Esophagus (tissue), 2 donors: ENCODE data around the gene EHBP1L1. TPM values are rescaled to one million over a fixed set of nuclear protein-coding genes. Genes with fewer than 3 reads are reported as not detected.
A peak's percentile ranks its signal among the peaks of the same experiment; 100 is the strongest.

Experiments used
- H3K27ac ChIP-seq, 2 donors: one replicate each; pipeline ENCODE4 v1.5.1; 2013; ENCODE audit warnings: low read depth in 2 of 2, mild to moderate bottlenecking in 2 of 2, inconsistent platforms in 1 of 2, low read length in 1 of 2, moderate library complexity in 1 of 2
- H3K27me3 ChIP-seq, 2 donors: one replicate each; pipeline ENCODE4 v1.6.1; 2013; ENCODE audit warnings: low read length in 2 of 2, control low read depth in 1 of 2, mild to moderate bottlenecking in 1 of 2; ENCODE audit not compliant: insufficient read depth in 2 of 2, control insufficient read depth in 1 of 2
- H3K36me3 ChIP-seq, 2 donors: one replicate each; pipeline ENCODE4 v1.6.1; 2013; ENCODE audit warnings: low read length in 1 of 2; ENCODE audit not compliant: control insufficient read depth in 2 of 2, insufficient read depth in 2 of 2
- H3K4me1 ChIP-seq, 2 donors: one replicate each; pipeline ENCODE4 v1.6.1; 2013; ENCODE audit warnings: low read length in 1 of 2; ENCODE audit not compliant: control insufficient read depth in 2 of 2, insufficient read depth in 2 of 2
- H3K4me3 ChIP-seq, 2 donors: one replicate each; pipeline ENCODE4 v1.5.1; 2013; ENCODE audit warnings: low read length in 2 of 2, mild to moderate bottlenecking in 2 of 2, low read depth in 1 of 2, moderate library complexity in 1 of 2
- H3K9me3 ChIP-seq, 2 donors: one replicate each; pipeline ENCODE4 v1.6.1; 2013; ENCODE audit warnings: mild to moderate bottlenecking in 2 of 2, low read depth in 1 of 2, low read length in 1 of 2, moderate library complexity in 1 of 2; ENCODE audit not compliant: control insufficient read depth in 2 of 2, insufficient read depth in 1 of 2
- WGBS, 2 donors: extraction: QIAGEN DNeasy Blood & Tissue Kit; methylation state at CpG; one replicate each; pipeline ENCODE4 v1.1.7; 2013; 5-methylcytosine and 5-hydroxymethylcytosine counted together
- polyA plus RNA-seq, 2 donors: library from polyadenylated mRNA; stranded (reverse); fragments of 200-250 nt; gene quantifications; one replicate each; pipeline ENCODE4 v1.2.3, GENCODE V29; 2013
- donor health status: healthy with polysubstance abuse.
- donor health status: Bipolar disorder and iron deficiency.

EHBP1L1 gene
- polyA plus RNA-seq: 10 to 100 TPM; 54.4 to 61.6 TPM

- peaks cover 6 to 23% of the 10 kb centered on the region in 2 donors for H3K36me3 ChIP-seq
- H3K4me1 ChIP-seq: peaks cover 2 to 39% of the 10 kb centered on the region in 2 donors
- no peaks in the 10 kb centered on the region for H3K27me3 ChIP-seq
- peak within 1 kb of the TSS; percentile 71 to 74 for H3K4me3 ChIP-seq
- peak within 1 kb of the TSS; percentile 97 to 98 for H3K27ac ChIP-seq
- WGBS, 2 donors: 1 to 3% methylated on average over 26 to 69 of the region's 69 CpGs
- no peaks in the 10 kb centered on the region for H3K9me3 ChIP-seq
These were observed at the start of gene EHBP1L1 for GRCh38 chr11:65575568-65576231. EHBP1L1 (plus strand) TSS chr11:65576053; CDS start chr11:65576303, 250 bp downstream.

GRCh38 chr11:65526744-65527143 lies 49.1 kb upstream of the EHBP1L1 start:
- Histone ChIP-seq H3K4me3 (no peak overlapping the region), H3K36me3 (peaks cover 6 to 36% of the 10 kb centered on the region in 2 donors), H3K27me3 (no peaks in the 10 kb centered on the region), H3K27ac (no peak overlapping the region), H3K9me3 (no peaks in the 10 kb centered on the region), H3K4me1 (peaks cover 4 to 13% of the 10 kb centered on the region in 2 donors)
- 90 to 92% methylated on average over 8 of the region's 8 CpGs for WGBS, 2 donors

- Histone ChIP-seq H3K36me3 (peaks cover 10 to 51% of the 10 kb centered on the region in 2 donors), H3K27me3 (no peaks in the 10 kb centered on the region), H3K27ac (no peak overlapping the region), H3K4me1 (peaks cover 4 to 13% of the 10 kb centered on the region in 2 donors), H3K4me3 (no peak overlapping the region), H3K9me3 (no peaks in the 10 kb centered on the region)
- 85 to 92% methylated on average over 12 of the region's 12 CpGs for WGBS, 2 donors
These were observed 47.0 kb upstream of the EHBP1L1 start for GRCh38 chr11:65528819-65529350.

GRCh38 chr11:65529475-65530156 lies 46.2 kb upstream of the EHBP1L1 start:
- Histone ChIP-seq H3K27ac (no peak overlapping the region), H3K27me3 (no peaks in the 10 kb centered on the region), H3K9me3 (no peaks in the 10 kb centered on the region), H3K4me3 (no peak overlapping the region), H3K36me3 (peaks cover 10 to 51% of the 10 kb centered on the region in 2 donors), H3K4me1 (peaks cover 4 to 10% of the 10 kb centered on the region in 2 donors)
- WGBS, 2 donors: 77 to 81% methylated on average over 10 of the region's 10 CpGs

GRCh38 chr11:65530157-65530496 lies 45.7 kb upstream of the EHBP1L1 start:
- no peaks in the 10 kb centered on the region for H3K9me3 ChIP-seq
- H3K4me1 ChIP-seq: peaks cover 4 to 10% of the 10 kb centered on the region in 2 donors
- H3K4me3 ChIP-seq: no peak overlapping the region
- peaks cover 10 to 53% of the 10 kb centered on the region in 2 donors for H3K36me3 ChIP-seq
- 85 to 87% methylated on average over 5 of the region's 5 CpGs for WGBS, 2 donors
- H3K27ac ChIP-seq: no peak overlapping the region
- H3K27me3 ChIP-seq: no peaks in the 10 kb centered on the region

- H3K36me3 ChIP-seq: peaks cover 13 to 63% of the 10 kb centered on the region in 2 donors
- H3K4me3 ChIP-seq: no peak overlapping the region
- 83% methylated on average over 15 of the region's 15 CpGs for WGBS, 2 donors
These were observed 43.3 kb upstream of the EHBP1L1 start for GRCh38 chr11:65532388-65533064.

GRCh38 chr11:65535102-65535501 lies 40.8 kb upstream of the EHBP1L1 start:
- H3K9me3 ChIP-seq: no peaks in the 10 kb centered on the region
- H3K27me3 ChIP-seq: no peaks in the 10 kb centered on the region
- peaks cover 0 to 7% of the 10 kb centered on the region in 2 donors for H3K4me1 ChIP-seq
- WGBS, 2 donors: 81 to 90% methylated on average over 9 of the region's 9 CpGs
- H3K27ac ChIP-seq: no peak overlapping the region
- peaks cover 15 to 62% of the 10 kb centered on the region in 2 donors for H3K36me3 ChIP-seq
- no peak overlapping the region for H3K4me3 ChIP-seq

More at GRCh38 chr11:65532388-65533064, 43.3 kb upstream of the EHBP1L1 start:
- no peaks in the 10 kb centered on the region for H3K27me3 ChIP-seq
- no peaks in the 10 kb centered on the region for H3K4me1 ChIP-seq
- H3K9me3 ChIP-seq: no peaks in the 10 kb centered on the region
- no peak overlapping the region for H3K27ac ChIP-seq

- no peak overlapping the region for H3K27ac ChIP-seq
- no peaks in the 10 kb centered on the region for H3K27me3 ChIP-seq
- H3K4me1 ChIP-seq: peaks cover 0 to 17% of the 10 kb centered on the region in 2 donors
- 80 to 90% methylated on average over 12 of the region's 12 CpGs for WGBS, 2 donors
- peaks cover 10 to 46% of the 10 kb centered on the region in 2 donors for H3K36me3 ChIP-seq
- no peak overlapping the region for H3K4me3 ChIP-seq
- no peaks in the 10 kb centered on the region for H3K9me3 ChIP-seq
These were observed 39.2 kb upstream of the EHBP1L1 start for GRCh38 chr11:65536412-65537295.

- H3K27ac ChIP-seq: peak overlapping the region in 1 of 2 donors; percentile 5
- peaks cover 8 to 43% of the 10 kb centered on the region in 2 donors for H3K36me3 ChIP-seq
- no peak overlapping the region for H3K4me3 ChIP-seq
- WGBS, 2 donors: 90 to 93% methylated on average over 2 of the region's 2 CpGs
- peaks cover 0 to 21% of the 10 kb centered on the region in 2 donors for H3K4me1 ChIP-seq
- no peaks in the 10 kb centered on the region for H3K27me3 ChIP-seq
- no peaks in the 10 kb centered on the region for H3K9me3 ChIP-seq
These were observed 38.6 kb upstream of the EHBP1L1 start for GRCh38 chr11:65537296-65537597.
